HG02884 (cell line): Measurements from ENCODE around the gene EFS.
"Not testable (repeated sequence)": the region's sequence is repeated elsewhere in the genome, so short reads cannot be mapped to it uniquely, and the experiment has no call there.

Source experiments
- ATAC-seq: cut with Tn5 transposase; IDR thresholded peaks from one replicate; pipeline ENCODE4 v1.9.1; 2021; ENCODE audit warnings: mild to moderate bottlenecking, moderate library complexity; ENCODE audit not compliant: unreplicated experiment

Gene EFS

DNA sequence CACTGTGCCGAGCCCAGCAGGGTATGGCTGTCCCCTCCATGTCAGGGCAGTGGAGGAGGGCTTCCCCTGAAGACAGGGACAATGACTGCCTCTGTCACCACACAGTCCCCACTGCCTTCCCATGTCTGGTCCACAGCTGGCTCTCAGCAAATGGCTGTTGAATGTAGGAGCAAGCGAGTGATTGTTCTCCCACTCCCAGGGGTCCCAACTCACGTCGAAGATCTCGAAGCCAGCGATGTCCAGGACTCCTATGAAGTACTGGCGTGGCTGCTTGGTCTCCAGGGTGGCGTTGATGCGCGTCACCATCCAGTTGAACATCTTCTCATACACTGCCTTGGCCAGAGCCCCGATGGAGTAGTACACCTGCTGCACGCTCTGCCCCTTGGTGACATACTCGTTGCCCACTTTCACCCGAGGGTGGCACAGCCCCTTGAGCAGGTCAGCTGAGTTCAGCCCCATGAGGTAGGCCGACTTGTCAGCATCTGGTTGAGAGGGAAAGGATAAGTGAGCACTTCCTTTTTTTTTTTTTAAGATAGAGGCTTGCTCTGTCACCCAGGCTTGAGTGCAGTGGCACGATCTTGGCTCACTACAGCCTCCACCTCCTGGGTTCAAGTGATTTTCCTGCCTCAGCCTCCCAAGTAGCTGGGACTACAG is 35.7 kb upstream of the EFS start:
- ATAC-seq: not testable (repeated sequence)

DNA sequence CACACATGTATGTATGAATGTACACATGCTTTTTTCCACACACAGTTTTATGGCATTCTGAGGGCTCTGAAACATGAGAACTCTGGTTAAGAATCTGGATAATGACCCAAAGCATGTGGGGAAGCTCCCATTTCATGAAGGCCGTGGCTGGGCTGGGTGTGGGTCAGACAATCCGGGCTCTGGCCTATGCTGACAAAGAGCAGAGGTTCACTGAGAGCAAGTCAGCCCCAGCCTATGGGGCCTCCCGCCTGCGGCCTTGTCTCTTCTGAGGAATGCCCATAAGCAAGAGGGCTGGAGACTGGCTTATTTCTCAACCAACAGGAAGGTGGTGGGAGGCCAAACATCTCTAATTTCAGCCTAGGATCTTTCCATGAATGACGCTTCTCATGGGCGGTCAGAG is 34.6 kb upstream of the EFS start:
- ATAC-seq: no peak

DNA sequence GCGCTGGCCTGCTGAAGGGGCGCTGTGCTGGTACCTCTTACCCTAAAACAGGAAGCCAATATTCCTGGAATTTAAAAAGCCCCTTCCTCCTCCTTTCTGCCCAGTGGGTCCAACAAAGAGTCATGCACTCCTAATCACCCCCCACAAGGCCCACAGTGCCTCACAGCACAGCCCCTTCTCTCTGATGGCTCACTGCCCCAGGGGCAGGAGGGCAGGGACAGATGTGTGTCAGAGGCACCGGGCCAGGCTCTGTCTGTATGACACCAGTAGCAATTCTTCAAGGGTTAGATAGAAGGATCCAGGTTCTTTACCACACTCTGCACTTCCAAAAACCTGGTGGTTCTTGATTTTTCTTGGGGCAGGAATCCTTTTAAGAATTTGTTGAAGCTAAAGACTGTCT is 34.2 kb upstream of the EFS start:
- ATAC-seq: no peak

DNA sequence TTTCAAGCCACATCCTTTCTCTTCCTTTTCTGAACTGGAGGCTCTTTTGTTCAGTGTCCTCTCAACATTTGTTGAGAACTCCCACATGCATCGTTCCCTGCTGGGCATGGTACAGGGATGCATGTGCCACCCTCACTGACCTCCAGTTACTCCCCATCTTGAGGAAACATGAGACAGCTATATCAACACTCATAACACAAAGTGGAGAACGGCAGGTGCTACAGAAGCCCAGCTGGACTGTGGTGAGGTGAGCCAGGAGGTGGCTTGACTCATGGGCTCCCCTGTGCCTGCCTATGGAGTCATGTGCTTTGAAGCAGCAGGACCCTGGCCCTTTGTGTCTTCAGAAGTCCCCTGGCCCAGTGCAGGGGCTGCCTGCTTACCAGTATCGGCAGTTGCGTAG is 33.4 kb upstream of the EFS start:
- no peak for ATAC-seq

DNA sequence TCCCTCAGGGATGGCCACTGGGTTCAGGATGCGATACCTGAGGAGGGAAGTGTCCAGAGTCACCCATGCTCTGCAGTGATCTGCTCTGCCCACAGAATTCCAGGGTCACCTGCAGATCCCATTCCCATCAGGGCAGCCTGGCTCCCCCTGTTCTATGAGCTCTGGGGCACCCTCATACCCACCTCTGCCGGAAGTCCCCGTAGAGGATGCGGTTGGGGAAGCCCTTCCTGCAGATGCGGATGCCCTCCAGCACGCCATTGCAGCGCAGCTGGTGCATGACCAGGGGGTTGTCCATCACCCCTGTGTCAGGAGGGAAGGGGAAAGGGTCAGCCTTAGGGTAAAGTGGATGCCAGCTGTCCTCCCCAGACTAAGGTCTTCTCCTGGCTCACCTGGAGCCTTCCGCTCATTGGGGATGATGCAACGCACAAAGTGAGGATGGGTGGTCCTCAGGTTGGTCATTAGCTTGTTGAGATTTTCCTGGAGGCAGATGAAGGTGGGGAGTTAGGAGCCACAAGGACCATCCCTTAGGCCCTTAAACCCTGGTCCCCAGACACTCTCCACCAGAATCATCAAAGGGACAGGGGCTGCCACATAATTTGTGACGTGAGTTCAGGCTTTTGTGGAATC is 31.9 kb upstream of the EFS start:
- no peak for ATAC-seq

DNA sequence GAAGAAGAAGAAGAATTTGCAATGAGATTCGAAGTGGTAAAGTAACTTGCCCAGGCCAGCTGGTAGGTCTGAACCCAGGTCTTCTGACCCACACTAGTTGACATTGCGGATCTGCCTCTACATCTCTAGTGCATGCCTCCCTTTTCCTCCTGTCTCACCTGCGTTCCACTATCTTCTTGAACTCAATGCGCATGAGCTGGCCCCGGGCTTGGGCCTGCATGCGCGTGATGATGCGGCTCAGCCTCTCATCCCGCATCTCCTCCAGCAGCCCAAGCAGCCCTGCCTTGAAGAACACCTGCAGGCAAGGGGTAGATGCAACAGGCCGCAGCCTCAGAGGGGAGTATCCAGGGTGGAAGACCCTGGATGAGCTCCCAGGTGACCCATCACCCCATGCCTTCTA is 31.2 kb upstream of the EFS start:
- no peak for ATAC-seq

DNA sequence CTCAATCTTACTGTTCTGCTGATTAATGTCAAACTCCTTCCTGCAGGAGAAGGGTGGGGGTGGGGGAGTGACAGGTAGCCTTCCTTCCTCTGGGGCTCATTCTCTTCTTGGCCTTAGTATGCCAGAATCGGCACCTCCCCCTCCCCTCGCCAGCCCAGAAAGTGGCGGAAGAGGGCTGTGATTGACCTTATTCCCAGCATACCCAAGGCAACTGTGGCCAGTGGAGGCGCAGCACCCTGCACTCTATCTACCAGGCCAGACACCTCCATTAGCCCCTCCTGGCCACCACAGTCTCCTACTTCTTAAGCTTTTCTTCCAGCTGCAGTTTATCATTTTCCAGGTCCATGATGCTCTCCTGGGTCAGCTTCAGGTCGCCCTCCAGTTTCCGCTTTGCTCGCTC is 27.6 kb upstream of the EFS start:
- no peak for ATAC-seq

DNA sequence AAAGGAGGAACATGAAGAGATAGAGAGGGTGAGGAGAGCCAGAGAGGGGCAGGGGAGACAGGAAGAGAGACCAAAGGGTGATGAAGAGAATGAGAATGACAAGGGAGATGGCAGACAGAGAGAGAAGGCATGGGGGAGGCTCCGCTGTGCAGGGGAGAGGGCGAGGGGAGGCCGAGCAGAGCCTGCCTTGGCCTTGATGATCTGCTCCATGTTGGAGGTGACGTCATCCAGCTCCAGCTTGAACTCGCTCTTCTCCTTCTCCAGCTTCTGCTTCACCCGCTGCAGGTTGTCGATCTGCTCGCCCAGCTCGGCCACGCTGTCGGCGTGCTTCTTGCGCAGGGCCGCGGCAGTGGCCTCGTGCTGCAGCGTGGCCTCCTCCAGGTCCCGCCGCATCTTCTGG is 24.9 kb upstream of the EFS start:
- not testable (repeated sequence) for ATAC-seq

DNA sequence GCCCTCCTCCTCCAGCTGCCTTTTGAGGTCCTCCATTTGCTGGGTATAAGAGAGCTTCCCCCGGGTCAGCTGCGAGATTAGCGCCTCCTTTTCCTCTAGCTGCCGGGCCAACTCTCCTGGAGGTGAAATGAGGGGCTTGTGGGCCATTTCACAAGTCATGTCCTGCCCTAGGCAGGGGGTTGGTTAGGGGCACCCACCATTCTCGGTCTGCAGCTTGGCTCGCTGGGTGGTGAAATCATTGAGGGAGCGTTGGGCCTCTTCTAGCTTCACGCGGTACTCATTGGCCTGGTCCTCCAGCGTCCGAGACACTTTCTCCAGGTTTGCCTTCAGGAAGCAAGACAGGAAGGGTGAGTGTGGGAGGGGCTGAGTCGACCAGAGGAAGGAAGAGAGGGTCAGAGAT is 24.4 kb upstream of the EFS start:
- no peak for ATAC-seq

DNA sequence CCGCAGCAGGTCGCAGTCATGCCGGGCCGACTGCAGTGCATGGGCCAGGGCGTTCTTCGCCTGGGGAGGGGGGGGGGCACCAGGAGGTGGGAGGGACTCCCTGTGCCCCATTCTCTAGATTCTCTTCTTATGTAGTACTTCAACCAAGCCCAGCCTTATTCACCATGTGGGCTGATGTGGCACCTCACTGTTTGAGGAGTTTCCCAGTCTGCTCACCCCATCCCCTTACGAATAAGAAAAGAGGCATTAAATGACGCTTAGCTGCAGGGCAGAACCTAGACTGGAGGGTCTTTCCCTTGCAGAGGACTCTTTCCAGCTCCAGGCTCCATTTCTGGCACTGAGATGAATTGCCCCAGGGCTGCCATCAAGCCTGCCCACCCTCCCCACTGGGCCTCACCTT is 24.0 kb upstream of the EFS start:
- ATAC-seq: no peak

DNA sequence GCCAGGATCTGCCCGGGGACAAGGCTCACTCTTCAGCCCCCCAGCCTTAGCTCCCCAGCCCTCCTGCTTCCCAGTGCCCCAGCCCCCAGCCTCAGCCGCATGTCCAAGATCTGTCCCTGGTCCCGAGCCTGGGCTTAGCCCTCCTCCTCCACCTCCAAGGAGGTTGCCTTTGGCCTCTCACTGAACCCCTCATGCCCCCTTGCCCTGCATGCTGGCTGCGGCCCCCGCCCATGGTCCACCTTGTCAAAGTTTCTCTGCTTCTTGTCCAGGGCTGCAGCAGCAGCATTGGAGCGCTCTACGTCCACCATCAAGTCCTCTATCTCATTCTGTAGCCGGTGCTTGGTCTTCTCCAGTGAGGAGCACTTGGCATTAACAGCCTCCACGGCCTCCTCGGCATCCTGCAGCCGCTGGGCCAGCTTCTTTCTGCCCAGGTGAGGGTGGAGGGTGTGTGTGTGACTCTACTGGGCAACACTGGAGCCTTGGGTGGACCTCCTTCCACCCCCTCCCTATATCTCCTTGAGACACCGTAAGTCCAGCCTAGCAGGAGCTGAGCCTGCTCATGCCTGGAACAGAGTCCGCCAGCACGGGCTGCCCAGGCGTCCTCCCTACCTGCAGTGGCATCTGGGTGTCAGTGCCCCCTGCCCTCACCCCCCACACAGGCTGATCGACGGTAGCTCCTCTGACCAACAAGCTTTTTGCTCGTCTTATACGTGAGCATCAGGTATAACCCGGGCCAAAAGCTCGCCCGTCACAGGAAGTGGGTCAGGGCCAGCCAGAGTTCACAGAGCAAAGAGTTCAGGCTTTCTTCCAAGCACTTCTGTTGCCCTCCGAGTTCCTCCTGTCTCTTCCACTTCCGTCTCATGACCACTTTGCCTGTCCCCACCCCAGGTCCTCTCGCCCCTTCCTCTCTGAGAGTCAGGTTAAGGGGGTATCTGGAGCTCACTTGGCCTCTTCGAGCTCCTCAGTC is 23.2 kb upstream of the EFS start:
- ATAC-seq: no peak

DNA sequence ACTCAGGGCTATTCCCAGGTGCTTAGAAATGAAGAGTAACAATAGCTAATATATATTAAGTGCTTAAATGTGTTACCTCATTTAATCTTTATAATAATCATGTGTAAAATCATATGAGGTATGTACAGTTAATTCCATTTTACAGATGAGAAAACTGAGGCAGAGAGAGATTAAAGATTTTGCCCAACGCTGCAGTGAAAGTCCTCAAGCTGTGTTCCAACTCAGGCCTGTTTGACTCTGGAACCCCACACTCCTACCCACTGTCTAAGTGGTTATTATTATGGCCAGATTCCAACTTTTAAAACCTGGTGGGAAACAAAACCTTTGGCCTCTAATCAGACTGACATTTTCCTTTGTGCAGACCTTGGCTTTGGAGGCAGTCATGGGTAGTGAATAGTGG is 22.0 kb upstream of the EFS start:
- no peak for ATAC-seq

DNA sequence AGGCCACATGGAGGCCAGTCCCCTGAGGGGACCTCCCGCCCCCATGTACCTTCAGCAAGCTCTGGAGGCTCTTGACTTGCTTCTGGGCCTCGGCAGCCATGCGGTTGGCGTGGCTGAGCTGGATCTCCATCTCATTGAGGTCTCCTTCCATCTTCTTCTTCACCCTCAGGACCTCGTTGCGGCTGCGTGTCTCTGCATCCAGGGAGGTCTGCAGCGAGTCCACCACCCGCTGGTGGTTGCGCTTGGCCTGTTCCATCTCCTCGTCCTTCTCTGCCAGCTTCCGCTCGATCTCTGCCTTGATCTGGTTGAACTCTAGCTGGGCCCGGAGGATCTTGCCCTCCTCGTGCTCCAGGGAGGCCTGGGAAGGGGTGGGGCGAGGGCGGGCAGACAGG is 21.3 kb upstream of the EFS start:
- not testable (repeated sequence) for ATAC-seq

DNA sequence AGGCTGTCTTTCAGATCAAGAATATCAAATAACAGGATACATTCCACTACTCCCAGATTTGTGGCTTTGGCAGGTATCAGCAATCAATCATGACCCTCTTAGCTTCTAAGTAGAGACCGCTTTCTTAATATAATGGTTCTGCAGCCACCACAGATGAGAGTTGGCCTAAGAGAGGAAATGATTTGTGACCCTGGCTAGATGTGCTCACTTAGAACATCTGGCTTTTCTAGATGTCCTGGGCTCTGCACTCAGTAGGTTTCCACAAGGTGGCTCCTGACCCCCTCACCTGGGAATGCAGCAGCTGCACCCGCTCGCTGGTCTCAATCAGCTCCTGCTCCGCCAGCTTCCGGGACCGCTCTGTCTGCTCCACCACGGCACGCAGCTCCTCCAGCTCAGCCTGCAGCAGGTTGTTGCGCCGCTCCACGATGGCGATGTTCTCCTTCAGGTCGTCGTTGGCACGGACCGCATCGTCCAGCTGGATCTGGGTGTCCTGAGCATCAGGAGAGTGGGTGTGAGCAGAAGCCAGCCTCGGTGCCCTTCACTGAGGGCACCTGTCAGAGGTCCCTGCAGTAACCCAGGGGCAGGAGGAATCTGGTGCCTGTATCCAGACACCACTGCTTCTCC is 20.8 kb upstream of the EFS start:
- no peak for ATAC-seq

DNA sequence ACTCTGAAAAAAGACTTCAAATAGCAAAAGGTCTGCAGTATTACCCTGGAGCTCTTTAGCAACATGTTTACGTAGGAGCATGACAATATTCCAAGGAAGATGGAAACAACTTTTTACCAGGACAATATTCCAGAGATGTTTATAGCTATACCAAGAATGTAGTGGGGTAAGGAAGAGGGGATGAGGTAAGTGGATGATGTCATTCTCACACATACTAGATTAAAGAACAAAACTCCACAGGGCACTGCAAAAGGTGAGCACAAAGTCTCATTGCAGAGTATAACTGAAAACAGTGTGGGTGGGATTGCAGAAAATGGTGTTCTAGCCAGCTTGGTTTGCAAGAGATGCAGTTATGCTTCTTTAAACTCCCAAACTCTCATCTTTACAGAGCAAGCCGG is 20.3 kb upstream of the EFS start:
- ATAC-seq: no peak

DNA sequence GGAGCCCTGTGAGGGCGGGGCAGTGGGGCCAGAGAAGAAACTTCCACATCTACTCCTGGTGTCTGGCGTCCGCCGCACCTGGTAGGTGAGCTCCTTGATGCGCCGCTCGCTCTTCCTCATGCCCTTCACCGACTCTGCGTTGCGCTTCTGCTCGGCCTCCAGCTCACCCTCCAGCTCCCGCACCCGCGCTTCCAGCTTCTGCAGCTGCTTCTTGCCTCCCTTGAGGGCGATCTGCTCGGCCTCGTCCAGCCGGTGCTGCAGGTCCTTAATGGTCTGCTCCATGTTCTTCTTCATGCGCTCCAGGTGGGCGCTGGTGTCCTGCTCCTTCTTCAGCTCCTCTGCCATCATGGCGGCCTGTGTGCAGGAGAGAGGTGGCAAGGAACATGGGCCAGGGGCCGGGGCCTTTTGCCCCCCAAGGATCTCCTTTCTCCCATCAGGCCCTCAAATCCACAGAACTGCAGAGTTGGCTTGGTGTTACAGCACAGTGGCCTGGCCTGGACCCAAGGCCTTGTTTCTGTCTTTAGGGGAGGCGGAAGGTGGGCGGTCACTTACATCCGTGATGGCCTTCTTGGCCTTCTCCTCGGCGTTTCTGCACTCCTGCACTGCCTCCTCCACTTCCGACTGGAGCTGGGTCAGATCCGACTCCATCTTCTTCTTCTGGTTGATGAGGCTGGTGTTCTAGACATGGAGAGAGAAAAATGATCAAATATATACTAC is 19.6 kb upstream of the EFS start:
- no peak for ATAC-seq

DNA sequence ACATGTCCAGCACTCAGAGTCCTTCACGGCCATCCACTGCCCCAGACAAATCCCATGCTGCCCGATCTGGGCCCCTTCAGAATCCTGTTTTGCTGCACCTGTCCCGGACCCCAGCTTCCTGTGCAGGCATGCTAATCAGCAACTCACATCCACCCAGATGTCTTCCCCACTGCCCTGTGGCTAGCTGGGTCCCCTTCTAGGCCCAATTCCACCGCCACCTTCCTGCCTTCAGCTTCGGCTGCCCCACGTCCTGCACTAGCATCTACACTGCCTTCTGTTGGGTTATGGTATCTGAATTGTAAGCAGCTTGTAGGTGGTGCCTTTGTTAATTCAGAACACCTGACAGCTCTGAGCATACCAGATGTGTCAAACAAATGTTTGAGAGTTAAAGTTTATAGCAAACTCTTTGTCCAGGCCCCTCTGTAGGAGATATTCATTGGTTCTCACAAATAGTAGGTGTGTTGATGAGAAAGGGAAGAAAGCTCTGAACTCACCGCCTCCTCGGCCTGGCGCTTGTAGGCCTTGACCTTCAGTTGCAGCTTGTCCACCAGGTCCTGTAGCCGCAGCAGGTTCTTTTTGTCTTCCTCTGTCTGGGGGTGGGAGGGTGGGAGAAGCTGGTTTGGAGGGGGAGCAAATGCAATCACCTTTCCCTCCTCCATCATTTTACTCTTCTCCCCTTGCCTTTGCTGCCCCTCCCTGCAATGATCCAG is 17.9 kb upstream of the EFS start:
- ATAC-seq: no peak

DNA sequence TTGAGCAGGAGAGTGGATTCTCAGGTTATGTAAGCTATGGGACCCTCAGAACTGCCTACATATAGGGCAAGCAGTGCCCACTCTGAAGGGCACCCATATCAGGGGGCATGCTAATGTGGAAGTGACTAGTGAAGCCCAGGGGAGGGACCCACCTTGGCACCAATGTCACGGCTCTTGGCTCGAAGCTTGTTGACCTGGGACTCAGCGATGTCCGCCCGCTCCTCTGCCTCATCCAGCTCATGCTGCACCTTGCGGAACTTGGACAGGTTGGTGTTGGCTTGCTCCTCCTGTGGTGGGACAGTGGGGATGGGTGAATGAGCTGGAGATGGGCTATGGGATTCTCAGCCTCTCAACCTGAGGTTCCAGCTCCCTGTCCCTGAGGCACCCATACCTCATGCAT is 17.3 kb upstream of the EFS start:
- no peak for ATAC-seq

DNA sequence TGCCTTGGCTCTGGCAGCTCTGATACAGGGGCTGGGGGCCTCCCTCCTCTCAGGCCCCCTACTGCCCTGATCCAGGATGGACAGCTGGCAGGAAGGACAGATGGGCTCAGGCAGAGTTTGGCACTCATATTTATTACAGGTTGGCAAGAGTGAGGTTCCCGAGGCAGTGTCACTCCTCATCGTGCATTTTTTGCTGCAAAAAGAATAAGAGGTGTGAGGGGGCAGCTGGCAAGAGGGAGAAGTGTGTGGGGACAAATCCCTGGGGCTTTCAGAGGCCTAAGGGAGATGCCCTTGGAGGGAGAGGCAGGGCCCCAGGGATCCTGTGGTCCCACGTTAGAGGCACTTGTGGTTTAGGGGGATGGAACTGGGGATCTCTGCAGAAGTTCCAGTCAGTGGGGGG is 16.9 kb upstream of the EFS start:
- ATAC-seq: no peak

DNA sequence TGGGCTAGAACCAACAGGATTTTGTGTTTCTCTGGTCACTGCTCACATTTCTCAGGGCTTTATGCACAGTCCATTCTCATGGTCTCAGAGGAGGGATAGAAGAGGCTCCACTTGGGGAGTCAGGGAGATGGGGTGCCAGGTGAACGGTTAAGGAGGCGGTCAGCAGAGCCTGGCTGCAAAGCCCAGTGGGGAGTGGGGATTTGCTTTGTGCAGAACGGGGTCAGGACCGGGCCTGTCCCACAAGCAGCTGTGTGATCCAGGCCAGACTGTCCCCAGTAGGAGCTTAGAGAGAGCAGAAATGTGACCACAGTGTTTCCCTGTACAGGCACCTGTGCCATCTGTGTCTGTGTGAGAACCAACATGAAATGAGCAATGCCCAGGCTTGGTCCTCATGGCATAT is 16.0 kb upstream of the EFS start:
- no peak for ATAC-seq
